ENCODE measurements around the gene TRAFD1. TPM values are rescaled to one million over a fixed set of nuclear protein-coding genes. Genes with fewer than 3 reads are reported as not detected.

Gene TRAFD1
- total RNA-seq, 4 donors from 2014 or later: 24.7 to 32.9 (median 27.4) TPM

DNA sequence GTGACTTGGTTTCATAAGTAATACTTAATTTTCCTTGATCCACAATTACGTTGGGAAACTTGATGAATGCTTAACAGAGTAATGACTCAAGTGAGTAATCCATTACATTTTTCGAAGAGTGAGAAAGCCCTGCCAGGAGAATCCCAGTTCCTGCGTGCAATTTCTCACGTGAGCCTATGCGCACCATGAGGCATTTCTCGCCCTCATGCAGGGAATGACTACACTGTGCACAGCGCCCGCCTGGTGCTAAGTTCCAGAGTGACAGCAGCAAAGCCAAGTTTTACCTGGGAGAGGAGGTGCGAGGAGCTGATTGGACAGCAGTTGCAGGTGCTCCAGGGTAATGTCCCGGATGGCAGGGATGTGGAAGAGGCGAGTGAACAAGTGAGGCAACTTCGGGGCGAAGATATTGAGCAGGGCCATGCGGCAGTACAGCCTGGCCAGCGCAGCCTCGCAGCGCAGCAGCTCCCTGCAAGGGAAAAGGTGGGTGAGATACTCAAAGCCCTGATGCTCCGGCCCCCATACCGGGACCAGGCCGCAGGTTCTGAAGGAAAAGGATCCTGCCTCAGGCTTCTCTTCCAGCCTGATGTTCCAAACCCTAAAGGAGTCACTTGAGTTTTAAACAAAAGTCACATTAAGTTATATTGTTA, 69.4 kb downstream of the TRAFD1 start:
- Histone ChIP-seq H3K4me3 (no peak overlapping the region), H3K36me3 (peaks cover 0 to 97% (median 15%) of the 10 kb centered on the region in 3 donors), H3K9me3 (no peaks in the 10 kb centered on the region), H3K27ac (no peak overlapping the region), H3K27me3 (no peaks in the 10 kb centered on the region), H3K4me1 (peaks cover 0 to 21% (median 9%) of the 10 kb centered on the region in 4 donors)
- DNase-seq (ENCODE audit: low spot score in 2 of 2): no peak
- TF ChIP-seq POLR2A (IDR thresholded peaks at IDR 0.05): no peak
- WGBS, 2 donors: 95 to 96% methylated on average over 20 of the region's 20 CpGs

DNA sequence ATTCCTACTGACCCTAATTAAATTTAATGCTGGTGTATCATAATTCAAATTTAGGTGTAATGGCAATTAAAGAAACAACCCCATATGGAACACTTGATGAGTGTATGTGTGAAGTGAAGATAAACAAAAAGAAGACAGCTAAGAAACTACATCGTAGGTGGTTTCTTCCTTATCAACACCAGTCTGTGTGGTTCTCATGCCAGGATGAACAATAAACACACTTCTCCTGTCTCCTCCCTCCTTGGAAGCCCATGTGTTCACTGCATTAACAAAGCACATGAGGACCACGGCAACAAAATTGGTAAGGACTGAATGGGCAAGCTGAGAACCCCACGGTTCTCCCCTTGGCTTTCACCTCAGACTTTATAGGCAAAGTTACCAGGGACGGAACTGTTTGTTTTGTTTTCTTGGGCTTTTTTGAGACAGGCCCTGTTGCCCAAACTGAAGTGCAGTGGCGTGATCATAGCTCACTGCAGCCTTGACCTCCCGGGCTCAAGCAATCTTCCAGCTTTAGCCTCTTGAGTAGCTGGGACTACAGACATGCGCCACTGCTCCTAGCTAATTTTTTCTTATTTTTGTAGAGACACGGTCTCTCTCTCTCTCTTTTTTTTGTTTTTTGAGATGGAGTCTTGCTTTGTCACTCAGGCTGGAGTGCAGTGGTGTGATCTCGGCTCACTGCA, 71.0 kb downstream of the TRAFD1 start:
- no peak for TF ChIP-seq EP300 (IDR thresholded peaks at IDR 0.05)
- TF ChIP-seq POLR2A (IDR thresholded peaks at IDR 0.05): no peak
- TF ChIP-seq CTCF (IDR thresholded peaks at IDR 0.05): no peak
- 92 to 93% methylated on average over 9 of the region's 9 CpGs for WGBS, 2 donors
- H3K27me3 ChIP-seq: no peaks in the 10 kb centered on the region
- H3K36me3 ChIP-seq: peaks cover 0 to 99% (median 19%) of the 10 kb centered on the region in 3 donors
- no peak overlapping the region for H3K27ac ChIP-seq
- no peak overlapping the region for H3K4me3 ChIP-seq
- DNase-seq (ENCODE audit: low spot score in 2 of 2): no peak
- H3K9me3 ChIP-seq: no peaks in the 10 kb centered on the region
- H3K4me1 ChIP-seq: peaks cover 0 to 12% (median 9%) of the 10 kb centered on the region in 4 donors

- Histone ChIP-seq H3K4me3 (no peak overlapping the region), H3K36me3 (peaks cover 0 to 93% (median 22%) of the 10 kb centered on the region in 3 donors), H3K4me1 (peaks cover 0 to 3% (median 0%) of the 10 kb centered on the region in 4 donors), H3K9me3 (no peaks in the 10 kb centered on the region), H3K27me3 (no peaks in the 10 kb centered on the region), H3K27ac (no peak overlapping the region)
- TF ChIP-seq EP300 (IDR thresholded peaks at IDR 0.05): no peak
- TF ChIP-seq CTCF (IDR thresholded peaks at IDR 0.05): peak; percentile 23 to 40 (median 28)
- no peak for DNase-seq (ENCODE audit: low spot score in 2 of 2)
- 83 to 86% methylated on average over 9 of the region's 9 CpGs for WGBS, 2 donors
These were observed 72.9 kb downstream of the TRAFD1 start for GRCh38 chr12:112198120-112198733.

- Histone ChIP-seq H3K4me3 (no peak overlapping the region), H3K27ac (no peak overlapping the region), H3K27me3 (no peaks in the 10 kb centered on the region), H3K4me1 (no peaks in the 10 kb centered on the region), H3K36me3 (peaks cover 0 to 93% (median 19%) of the 10 kb centered on the region in 3 donors), H3K9me3 (no peaks in the 10 kb centered on the region)
- WGBS, 2 donors: 84 to 88% methylated on average over 4 of the region's 4 CpGs
- TF ChIP-seq POLR2A (IDR thresholded peaks at IDR 0.05) (no peak), CTCF (IDR thresholded peaks at IDR 0.05) (no peak), EP300 (IDR thresholded peaks at IDR 0.05) (no peak)
- DNase-seq (ENCODE audit: low spot score in 2 of 2): no peak
These were observed 73.8 kb downstream of the TRAFD1 start for GRCh38 chr12:112199136-112199535.

Small RNA genes lying within 50 kb of the gene (small RNA-seq; reads per million reads assigned to genes)
- gene RF00019: not detected

Other genes starting within 250 kb of the TRAFD1 start
- 10 to 100 TPM in 3 of 4 donors, 1 to 10 TPM in 1; 6.9 to 18.1 (median 14.4) TPM for gene TMEM116, start 112.4 kb upstream of the TRAFD1 start, total RNA-seq
- gene ERP29, start 112.1 kb upstream of the TRAFD1 start, total RNA-seq: 10 to 100 TPM; 12.9 to 36.5 (median 29.7) TPM
- 10 to 100 TPM; 22.7 to 40.4 (median 34.2) TPM for gene NAA25, start 16.8 kb upstream of the TRAFD1 start, total RNA-seq